Measurements from ENCODE around the gene TRIML1. TPM values are rescaled to one million over a fixed set of nuclear protein-coding genes. Genes with fewer than 3 reads are reported as not detected.
"Not testable (repeated sequence)": the region's sequence is repeated elsewhere in the genome, so short reads cannot be mapped to it uniquely, and the experiment has no call there.

TRIML1 gene
- total RNA-seq, 2 experiments from 2014 or later: not detected

DNA sequence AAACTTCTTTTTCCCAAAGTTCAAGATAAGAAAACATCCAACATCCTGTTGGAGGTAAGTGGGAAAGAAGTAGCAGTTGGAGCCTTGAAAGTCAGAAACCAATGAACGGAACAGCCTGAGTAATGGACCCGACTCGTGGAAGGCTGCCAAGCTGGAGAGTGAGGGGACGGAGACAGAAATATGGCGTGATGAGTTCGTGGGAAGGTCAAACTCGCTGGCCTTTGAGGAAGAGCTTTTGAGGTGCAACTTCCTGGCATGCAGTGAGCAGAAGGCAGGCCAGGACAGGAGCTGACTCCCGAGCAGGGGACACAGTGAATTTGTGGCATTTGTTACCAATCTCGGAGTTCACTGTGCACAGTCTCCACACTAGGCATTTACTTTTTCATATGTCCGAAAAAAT, 1.0 kb upstream of the TRIML1 start:
- H3K9me3 Mint-ChIP-seq: peaks cover 2% of the 10 kb centered on the region
- no peak for DNase-seq
- H3K4me3 Mint-ChIP-seq: no peak overlapping the region
- no peak overlapping the region for H3K27ac Mint-ChIP-seq
- no peaks in the 10 kb centered on the region for H3K4me1 Mint-ChIP-seq
- H3K36me3 Mint-ChIP-seq: no peaks in the 10 kb centered on the region
- H3K27me3 Mint-ChIP-seq: no peaks in the 10 kb centered on the region

DNA sequence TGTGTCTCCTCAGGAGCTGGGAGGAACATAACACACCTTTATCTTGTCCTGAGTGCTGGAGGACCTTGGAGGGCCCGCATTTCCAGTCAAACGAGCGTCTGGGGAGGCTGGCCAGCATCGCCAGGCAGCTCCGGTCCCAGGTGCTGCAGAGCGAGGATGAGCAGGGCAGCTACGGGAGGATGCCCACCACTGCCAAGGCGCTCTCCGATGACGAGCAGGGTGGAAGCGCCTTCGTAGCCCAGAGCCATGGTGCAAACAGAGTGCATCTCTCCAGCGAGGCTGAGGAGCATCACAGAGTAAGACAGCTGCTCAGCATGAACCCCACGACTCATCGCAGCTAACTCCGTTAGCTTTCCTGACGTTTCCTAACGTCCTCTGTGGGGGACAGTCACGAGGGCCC, 430 bp downstream of the TRIML1 start:
- DNase-seq: no peak
- no peaks in the 10 kb centered on the region for H3K27me3 Mint-ChIP-seq
- H3K4me3 Mint-ChIP-seq: no peak overlapping the region
- no peaks in the 10 kb centered on the region for H3K4me1 Mint-ChIP-seq
- peaks cover 3% of the 10 kb centered on the region for H3K9me3 Mint-ChIP-seq
- no peak overlapping the region for H3K27ac Mint-ChIP-seq
- H3K36me3 Mint-ChIP-seq: no peaks in the 10 kb centered on the region

DNA sequence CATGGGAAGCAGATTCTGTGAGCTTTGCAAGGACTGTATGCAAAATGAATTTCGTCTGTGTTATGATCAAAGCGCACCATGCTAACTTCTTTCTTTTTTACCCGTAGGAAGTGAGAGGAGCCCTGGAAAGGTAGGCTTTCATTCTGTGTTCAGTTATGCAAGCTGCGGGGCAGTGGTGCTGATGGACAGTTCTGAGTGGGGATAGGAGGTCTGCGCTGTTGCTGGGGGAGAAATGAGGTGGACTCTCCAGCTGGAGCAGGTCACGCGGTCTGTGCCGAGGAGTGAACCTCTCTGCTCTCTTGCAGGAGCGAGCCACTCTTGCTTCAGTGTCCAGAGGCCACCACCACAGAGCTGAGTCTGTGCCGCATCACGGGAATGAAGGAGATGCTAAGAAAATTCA, 4.5 kb downstream of the TRIML1 start:
- DNase-seq: no peak
- Mint-ChIP-seq H3K36me3 (no peaks in the 10 kb centered on the region), H3K9me3 (peaks cover 2% of the 10 kb centered on the region), H3K27ac (no peak overlapping the region), H3K27me3 (no peaks in the 10 kb centered on the region), H3K4me3 (no peak overlapping the region), H3K4me1 (no peaks in the 10 kb centered on the region)

DNA sequence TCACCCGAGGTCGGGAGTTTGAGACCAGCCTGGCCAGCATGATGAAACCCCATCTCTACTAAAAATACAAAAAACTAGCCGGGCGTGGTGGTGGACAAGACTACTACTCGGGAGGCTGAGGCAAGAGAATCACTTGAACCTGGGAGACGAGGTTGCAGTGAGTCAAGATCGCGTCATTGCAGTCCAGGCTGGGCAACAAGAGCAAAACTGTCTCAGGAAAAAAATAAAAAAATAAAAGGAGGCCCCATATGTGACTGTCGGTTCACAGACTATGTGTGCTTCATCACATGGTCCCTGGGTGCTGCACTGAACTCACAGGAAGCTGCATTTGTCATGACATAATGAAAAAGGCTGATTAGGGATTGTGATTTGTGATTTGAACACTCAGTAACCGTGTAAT, 6.4 kb downstream of the TRIML1 start:
- Mint-ChIP-seq H3K4me3 (no peak overlapping the region), H3K27ac (no peak overlapping the region), H3K9me3 (peaks cover 2% of the 10 kb centered on the region), H3K4me1 (no peaks in the 10 kb centered on the region), H3K36me3 (no peaks in the 10 kb centered on the region), H3K27me3 (no peaks in the 10 kb centered on the region)
- DNase-seq: no peak

- Mint-ChIP-seq H3K4me3 (no peak overlapping the region), H3K36me3 (no peaks in the 10 kb centered on the region), H3K27ac (no peak overlapping the region), H3K4me1 (no peaks in the 10 kb centered on the region), H3K27me3 (no peaks in the 10 kb centered on the region), H3K9me3 (peaks cover 2% of the 10 kb centered on the region)
- no peak for DNase-seq
Observed at GRCh38 chr4:188146618-188147017, 7.4 kb downstream of the TRIML1 start.

GRCh38 chr4:188147176-188147575, 7.9 kb downstream of the TRIML1 start:
- peaks cover 2% of the 10 kb centered on the region for H3K9me3 Mint-ChIP-seq
- no peak overlapping the region for H3K27ac Mint-ChIP-seq
- no peak overlapping the region for H3K4me3 Mint-ChIP-seq
- H3K4me1 Mint-ChIP-seq: no peaks in the 10 kb centered on the region
- H3K27me3 Mint-ChIP-seq: no peaks in the 10 kb centered on the region
- no peaks in the 10 kb centered on the region for H3K36me3 Mint-ChIP-seq
- no peak for DNase-seq

DNA sequence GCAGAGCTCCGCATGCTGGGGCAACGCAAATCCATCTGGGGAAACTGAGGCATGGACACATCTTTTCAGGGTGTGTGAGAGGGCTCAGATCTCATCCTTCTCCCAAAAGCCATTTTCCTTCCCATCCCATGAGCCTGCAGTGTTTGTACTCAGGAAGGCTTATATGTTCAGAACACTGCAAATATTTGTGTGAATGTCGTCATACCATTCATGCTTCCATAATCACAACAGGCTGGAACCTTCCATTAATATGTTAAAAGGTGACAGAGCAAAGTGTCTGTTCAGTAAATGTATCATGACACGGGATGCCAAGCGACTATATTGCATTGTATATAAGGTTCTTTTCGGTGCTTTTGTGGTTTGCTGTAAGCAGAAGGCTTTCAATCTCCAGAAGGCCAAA, 8.5 kb downstream of the TRIML1 start:
- no peak for DNase-seq
- Mint-ChIP-seq H3K9me3 (peaks cover 2% of the 10 kb centered on the region), H3K27ac (no peak overlapping the region), H3K27me3 (no peaks in the 10 kb centered on the region), H3K36me3 (no peaks in the 10 kb centered on the region), H3K4me3 (no peak overlapping the region), H3K4me1 (no peaks in the 10 kb centered on the region)

DNA sequence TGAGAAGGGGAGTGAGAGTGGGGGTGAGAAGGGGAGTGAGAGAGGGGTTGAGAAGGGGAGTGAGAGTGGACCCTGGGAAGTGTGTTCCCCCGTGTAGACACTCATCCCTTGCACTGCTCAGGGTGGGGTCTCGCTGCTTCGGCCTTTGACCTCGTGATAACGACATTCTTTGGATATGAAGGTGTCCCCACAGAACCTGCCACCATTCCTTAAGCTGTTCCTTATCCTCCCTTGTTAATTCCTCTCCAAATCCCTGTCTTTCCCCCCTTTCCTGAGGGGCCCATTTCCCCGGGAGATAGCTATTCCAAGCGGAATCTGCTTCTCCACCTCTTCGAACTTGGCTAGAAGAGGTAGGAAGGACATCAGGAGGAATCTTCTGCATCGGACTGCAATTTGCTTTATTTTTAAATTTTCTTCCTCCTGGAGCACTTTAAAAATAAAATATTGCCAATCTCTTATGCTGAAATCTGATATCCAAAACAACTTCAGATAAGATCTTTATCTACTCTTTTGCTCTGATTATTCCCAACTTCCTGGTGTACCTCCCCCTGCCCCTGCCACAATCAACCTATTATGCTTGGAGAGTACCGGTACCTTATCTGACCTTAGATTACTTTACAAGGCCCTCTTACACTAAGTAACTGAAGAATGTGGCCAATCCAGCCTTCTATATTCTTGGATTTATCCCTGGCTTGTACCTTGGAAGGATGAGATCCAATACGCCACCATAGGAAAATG, 15.6 kb downstream of the TRIML1 start:
- Mint-ChIP-seq H3K27ac (no peak overlapping the region), H3K4me1 (no peaks in the 10 kb centered on the region), H3K36me3 (no peaks in the 10 kb centered on the region), H3K9me3 (peaks cover 2% of the 10 kb centered on the region), H3K27me3 (no peaks in the 10 kb centered on the region), H3K4me3 (no peak overlapping the region)
- no peak for DNase-seq

- Mint-ChIP-seq H3K9me3 (peaks cover 4% of the 10 kb centered on the region), H3K36me3 (no peaks in the 10 kb centered on the region), H3K27ac (no peak overlapping the region), H3K4me3 (no peak overlapping the region), H3K4me1 (no peaks in the 10 kb centered on the region), H3K27me3 (no peaks in the 10 kb centered on the region)
- no peak for DNase-seq
Observed at GRCh38 chr4:188158336-188158735, 19.1 kb downstream of the TRIML1 start.

- not testable (repeated sequence) for H3K4me1 Mint-ChIP-seq, H3K27me3 Mint-ChIP-seq, DNase-seq, H3K9me3 Mint-ChIP-seq, H3K4me3 Mint-ChIP-seq, H3K27ac Mint-ChIP-seq, H3K36me3 Mint-ChIP-seq
Observed at GRCh38 chr4:188159513-188160226, 20.4 kb downstream of the TRIML1 start.

GRCh38 chr4:188160406-188160805, 21.2 kb downstream of the TRIML1 start:
- Mint-ChIP-seq H3K27ac (no peak overlapping the region), H3K4me1 (no peaks in the 10 kb centered on the region), H3K4me3 (no peak overlapping the region), H3K27me3 (no peaks in the 10 kb centered on the region), H3K36me3 (no peaks in the 10 kb centered on the region), H3K9me3 (peaks cover 4% of the 10 kb centered on the region)
- DNase-seq: no peak

DNA sequence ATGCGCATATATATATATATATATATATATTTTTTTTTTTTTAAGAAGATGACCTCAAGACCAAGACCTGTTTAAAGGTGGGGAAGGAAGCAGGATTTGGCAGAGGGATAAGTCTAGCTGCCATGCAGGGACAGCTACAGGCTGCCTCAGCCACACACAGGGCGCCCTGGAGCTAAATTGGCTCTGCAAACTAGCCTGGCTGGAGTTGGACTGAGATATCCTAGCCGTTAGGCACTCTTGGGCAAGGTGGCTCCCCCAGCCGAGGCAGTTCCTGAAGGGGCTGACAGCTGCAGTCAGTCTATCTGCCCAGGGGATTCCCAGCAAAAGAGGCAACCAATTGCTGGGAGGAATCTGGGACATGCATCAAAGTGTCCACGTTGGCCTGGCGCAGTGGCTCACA, 21.9 kb downstream of the TRIML1 start:
- Mint-ChIP-seq H3K27me3 (no peaks in the 10 kb centered on the region), H3K9me3 (peaks cover 4% of the 10 kb centered on the region), H3K4me1 (no peaks in the 10 kb centered on the region), H3K4me3 (no peak overlapping the region), H3K27ac (no peak overlapping the region), H3K36me3 (no peaks in the 10 kb centered on the region)
- DNase-seq: no peak

GRCh38 chr4:188162698-188163097, 23.5 kb downstream of the TRIML1 start:
- no peak for DNase-seq
- no peaks in the 10 kb centered on the region for H3K27me3 Mint-ChIP-seq
- no peaks in the 10 kb centered on the region for H3K36me3 Mint-ChIP-seq
- no peak overlapping the region for H3K4me3 Mint-ChIP-seq
- H3K4me1 Mint-ChIP-seq: no peaks in the 10 kb centered on the region
- peaks cover 5% of the 10 kb centered on the region for H3K9me3 Mint-ChIP-seq
- no peak overlapping the region for H3K27ac Mint-ChIP-seq

DNA sequence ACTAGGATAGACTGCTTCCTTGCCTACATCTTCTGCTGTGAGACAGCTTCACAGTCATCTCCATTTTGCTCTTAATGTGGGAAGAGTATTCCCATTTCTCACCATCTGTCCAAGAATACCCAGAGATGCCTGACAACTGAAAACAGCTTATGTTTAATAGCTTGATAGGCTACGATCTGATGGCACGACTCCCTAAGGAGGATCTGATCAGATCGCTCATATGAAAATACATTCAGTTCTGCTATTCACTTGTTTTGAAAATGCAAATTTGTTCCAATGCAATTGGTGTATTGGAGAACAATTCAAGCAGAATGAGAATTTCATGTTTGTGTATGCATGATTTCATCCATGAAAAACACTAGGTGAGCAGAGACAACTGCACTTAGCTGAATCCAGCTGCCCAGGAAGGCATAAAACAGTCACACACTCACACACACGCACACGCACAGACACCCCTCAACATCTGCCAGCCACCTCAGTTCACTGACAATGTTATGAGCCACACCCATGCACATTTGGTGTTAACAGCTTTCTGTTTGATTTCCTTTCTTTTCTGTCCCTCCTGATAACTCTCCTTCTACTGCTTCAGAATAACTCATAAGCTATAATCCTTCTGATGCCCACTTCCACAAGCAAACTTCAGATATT, 29.6 kb downstream of the TRIML1 start:
- H3K4me1 Mint-ChIP-seq: no peaks in the 10 kb centered on the region
- no peaks in the 10 kb centered on the region for H3K27me3 Mint-ChIP-seq
- no peaks in the 10 kb centered on the region for H3K36me3 Mint-ChIP-seq
- H3K27ac Mint-ChIP-seq: no peak overlapping the region
- no peak for DNase-seq
- peaks cover 3% of the 10 kb centered on the region for H3K9me3 Mint-ChIP-seq
- H3K4me3 Mint-ChIP-seq: no peak overlapping the region

GRCh38 chr4:188171551-188171950, 32.3 kb downstream of the TRIML1 start:
- Mint-ChIP-seq H3K9me3 (peaks cover 2% of the 10 kb centered on the region), H3K27ac (no peak overlapping the region), H3K4me1 (no peaks in the 10 kb centered on the region), H3K4me3 (no peak overlapping the region), H3K36me3 (no peaks in the 10 kb centered on the region), H3K27me3 (no peaks in the 10 kb centered on the region)
- no peak for DNase-seq

- Mint-ChIP-seq H3K4me1 (no peaks in the 10 kb centered on the region), H3K27me3 (no peaks in the 10 kb centered on the region), H3K9me3 (no peaks in the 10 kb centered on the region)
Observed at GRCh38 chr4:188175288-188175687, 36.0 kb downstream of the TRIML1 start.

More at GRCh38 chr4:188175288-188175687, 36.0 kb downstream of the TRIML1 start:
- no peak for DNase-seq
- Mint-ChIP-seq H3K27ac (no peak overlapping the region), H3K4me3 (no peak overlapping the region), H3K36me3 (no peaks in the 10 kb centered on the region)

All from activated naive CD8-positive, alpha-beta T cell treated with anti-CD3 and anti-CD28 coated beads for 36 hours (primary cell).